Pancreas (tissue), 10 donors: ENCODE data around the gene CTDP1. TPM values are rescaled to one million over a fixed set of nuclear protein-coding genes. Genes with fewer than 3 reads are reported as not detected.
"Not testable (repeated sequence)": the region's sequence is repeated elsewhere in the genome, so short reads cannot be mapped to it uniquely, and the experiment has no call there.

ENCODE experiments used
- ATAC-seq, 4 donors: fragments of 200-7000 bp; cut with Tn5 transposase; one replicate each; pipeline versions ENCODE4 v1.8.0 to v1.9.1; 2020; ENCODE audit warnings: mild to moderate bottlenecking in 4 of 4, moderate library complexity in 4 of 4
- DNase-seq, 6 donors: peaks; one replicate each; pipeline ENCODE4 v3.0.0-alpha.2; 2020
- FAIRE-seq: peaks from 2 replicates; lab custom pipeline; 2012; peaks lifted over from hg19 to GRCh38; lab: Jason Lieb, UNC
- H3K27ac ChIP-seq, 4 donors: fragments of 200-600 bp; sonication (generic); 1 replicate in 3 of 4; 2 replicates in 1 of 4; pipeline versions ENCODE4 v1.5.0 to v1.8.0; 2020
- H3K27me3 ChIP-seq, 4 donors: fragments of 200-600 bp; one replicate each; pipeline ENCODE4 v1.8.0; 2021
- H3K36me3 ChIP-seq, 3 donors: fragments of 200-600 bp; sonication (generic) in 1 of 3; one replicate each; pipeline versions ENCODE4 v1.5.0 to v1.8.0; 2020 to 2021
- H3K4me1 ChIP-seq, 3 donors: fragments of 200-600 bp; one replicate each; pipeline ENCODE4 v1.8.0; 2021
- H3K4me3 ChIP-seq, 4 donors: fragments of 200-600 bp; sonication (generic) in 2 of 4; one replicate each; pipeline versions ENCODE4 v1.5.0 to v1.8.0; 2020 to 2021
- H3K9me3 ChIP-seq, 4 donors: fragments of 200-600 bp; one replicate each; pipeline ENCODE4 v1.8.0; 2021
- WGBS, 2 donors: extraction: QIAGEN DNeasy Blood & Tissue Kit; methylation state at CpG; one replicate each; pipeline ENCODE4 v1.1.7; 2013; 5-methylcytosine and 5-hydroxymethylcytosine counted together
- intact Hi-C, 3 donors: fragments of 100-400 bp; cut with DNase I; formaldehyde crosslinking; loops; one replicate each; pipeline versions ENCODE4 v1.11.1 to v1.14.2; 2022
- polyA plus RNA-seq, 2 donors: library from polyadenylated mRNA; stranded (reverse); fragments of 200-250 nt; gene quantifications; one replicate each; pipeline ENCODE4 v1.2.3, GENCODE V29; 2013
- total RNA-seq, 6 donors: library from RNA; stranded (reverse); fragmentation: NEBNext Ultra II Directional in 4 of 6; extraction: Animal tissue kit (Norgen Biotek cat#: 25700) in 4 of 6; gene quantifications; one replicate each; pipeline versions ENCODE4 v1.2.1 to v1.2.4, GENCODE V29; 2021 to 2023
- TF ChIP-seq, protein P1 (sequence below), 4 donors: fragments of 200-600 bp; sonication (generic) in 3 of 4; IDR thresholded peaks; one replicate each; pipeline versions ENCODE4 v1.5.0 to v1.8.0; 2021; ENCODE audit warnings: antibody characterized with exemption in 4 of 4
- donor health status: healthy with polysubstance abuse.
- donor health status: DM: no; HTN: no; CAD: no; lungs with moderate emphysema.
- donor health status: DM: no; HTN: no; CAD: no.
- donor health status: control.
- donor health status: control.
- donor health status: Bipolar disorder and iron deficiency.
- donor health status: DM: yes; HTN: yes; CAD: no.
- donor health status: DM: no; HTN: no; CAD: no.
- donor health status: DM: no; HTN: no; CAD: no.
- donor health status: DM: yes; HTN: yes; CAD: no.

CTDP1 gene
- total and polyA plus RNA-seq, 8 donors = 9.8 to 14.4 (median 10.5) TPM

DNA sequence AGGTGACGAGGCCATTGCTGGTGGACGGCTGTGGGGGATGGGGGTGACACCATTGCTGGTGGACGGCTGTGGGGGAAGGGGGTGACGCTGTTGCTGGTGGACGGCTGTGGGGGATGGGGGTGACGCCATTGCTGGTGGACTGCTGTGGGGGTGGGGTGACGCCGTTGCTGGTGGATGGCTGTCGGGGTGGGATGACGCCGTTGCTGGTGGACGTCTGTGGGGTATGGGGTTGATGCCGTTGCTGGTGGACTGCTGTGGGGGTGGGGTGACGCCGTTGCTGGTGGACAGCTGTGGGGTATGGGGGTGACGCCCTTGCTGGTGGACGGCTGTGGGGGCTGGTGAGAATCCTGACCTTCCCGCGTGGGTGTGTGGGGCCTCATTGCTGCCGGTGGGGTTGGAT lies 47.1 kb downstream of the CTDP1 start:
- intact Hi-C loops = no loop called here
- no peak for DNase-seq
- peaks cover 4 to 29% (median 8%) of the 10 kb centered on the region in 3 donors for H3K36me3 ChIP-seq
- TF ChIP-seq, protein P1, sequence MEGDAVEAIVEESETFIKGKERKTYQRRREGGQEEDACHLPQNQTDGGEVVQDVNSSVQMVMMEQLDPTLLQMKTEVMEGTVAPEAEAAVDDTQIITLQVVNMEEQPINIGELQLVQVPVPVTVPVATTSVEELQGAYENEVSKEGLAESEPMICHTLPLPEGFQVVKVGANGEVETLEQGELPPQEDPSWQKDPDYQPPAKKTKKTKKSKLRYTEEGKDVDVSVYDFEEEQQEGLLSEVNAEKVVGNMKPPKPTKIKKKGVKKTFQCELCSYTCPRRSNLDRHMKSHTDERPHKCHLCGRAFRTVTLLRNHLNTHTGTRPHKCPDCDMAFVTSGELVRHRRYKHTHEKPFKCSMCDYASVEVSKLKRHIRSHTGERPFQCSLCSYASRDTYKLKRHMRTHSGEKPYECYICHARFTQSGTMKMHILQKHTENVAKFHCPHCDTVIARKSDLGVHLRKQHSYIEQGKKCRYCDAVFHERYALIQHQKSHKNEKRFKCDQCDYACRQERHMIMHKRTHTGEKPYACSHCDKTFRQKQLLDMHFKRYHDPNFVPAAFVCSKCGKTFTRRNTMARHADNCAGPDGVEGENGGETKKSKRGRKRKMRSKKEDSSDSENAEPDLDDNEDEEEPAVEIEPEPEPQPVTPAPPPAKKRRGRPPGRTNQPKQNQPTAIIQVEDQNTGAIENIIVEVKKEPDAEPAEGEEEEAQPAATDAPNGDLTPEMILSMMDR (IDR thresholded peaks at IDR 0.05) = no peak
- H3K4me3 ChIP-seq = no peak overlapping the region
- H3K4me1 ChIP-seq = no peaks in the 10 kb centered on the region
- H3K9me3 ChIP-seq = no peaks in the 10 kb centered on the region
- H3K27me3 ChIP-seq = no peaks in the 10 kb centered on the region
- ATAC-seq = no peak
- no peak for FAIRE-seq
- H3K27ac ChIP-seq = no peak overlapping the region
- 95 to 97% methylated on average over 17 to 20 of the region's 20 CpGs for WGBS, 2 donors

DNA sequence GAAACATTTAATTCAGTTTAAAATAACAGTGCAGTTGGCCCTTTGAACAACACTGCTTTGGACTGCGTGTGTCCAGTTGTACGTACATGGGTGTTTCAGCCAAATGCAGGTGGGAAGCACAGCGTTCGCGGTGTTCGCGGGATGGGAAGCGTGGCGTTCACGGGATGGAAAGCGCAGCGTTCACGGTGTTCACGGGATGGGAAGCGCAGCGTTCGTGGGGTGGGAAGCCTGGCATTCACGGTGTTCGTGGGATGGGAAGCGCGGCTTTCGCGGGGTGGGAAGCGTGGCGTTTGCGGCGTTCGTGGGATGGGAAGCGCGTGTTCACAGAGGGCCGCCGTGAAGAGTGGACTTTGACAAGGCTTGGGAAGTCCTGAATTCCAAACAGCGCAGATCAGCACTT lies 47.6 kb downstream of the CTDP1 start:
- WGBS, 2 donors = 96 to 97% methylated on average over 33 of the region's 33 CpGs
- no peaks in the 10 kb centered on the region for H3K4me1 ChIP-seq
- ATAC-seq = no peak
- no peaks in the 10 kb centered on the region for H3K27me3 ChIP-seq
- no peak for DNase-seq
- FAIRE-seq = no peak
- H3K36me3 ChIP-seq = peaks cover 6 to 32% (median 8%) of the 10 kb centered on the region in 3 donors
- TF ChIP-seq, protein P1 (IDR thresholded peaks at IDR 0.05) = no peak
- H3K27ac ChIP-seq = no peak overlapping the region
- H3K4me3 ChIP-seq = no peak overlapping the region
- H3K9me3 ChIP-seq = no peaks in the 10 kb centered on the region
- intact Hi-C loops = no loop called here

DNA sequence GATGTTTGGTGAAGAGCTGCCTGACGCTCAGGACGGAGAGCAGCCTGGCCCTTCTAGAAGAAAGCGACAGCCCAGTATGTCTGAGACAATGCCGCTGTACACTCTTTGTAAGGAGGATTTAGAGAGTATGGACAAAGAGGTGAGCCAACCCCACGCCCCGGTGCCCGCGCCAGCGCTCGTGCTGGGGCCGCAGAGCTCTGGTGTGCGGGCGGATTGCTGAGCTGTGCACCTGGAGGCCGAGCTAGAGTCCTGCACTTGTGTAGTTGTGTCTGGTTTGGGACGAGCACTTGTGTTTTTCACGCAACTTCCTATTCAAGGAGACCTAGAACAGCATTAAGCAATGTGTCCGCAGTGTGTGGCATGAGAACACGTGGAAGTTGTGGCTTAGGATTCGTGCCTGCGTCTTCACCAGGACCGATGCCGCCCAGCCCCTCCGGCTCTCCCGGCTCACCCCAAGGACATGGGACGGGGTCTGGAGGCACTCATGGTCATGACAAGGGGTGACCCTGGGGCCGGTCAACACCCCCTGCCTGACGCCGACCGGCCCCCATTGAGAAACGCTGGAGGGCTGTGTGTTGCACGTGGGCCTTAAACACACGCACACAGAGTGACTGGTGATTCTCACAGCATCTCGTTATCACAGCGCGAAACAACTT lies 49.5 kb downstream of the CTDP1 start:
- no peak for DNase-seq
- no peak overlapping the region for H3K4me3 ChIP-seq
- FAIRE-seq = no peak
- H3K9me3 ChIP-seq = no peaks in the 10 kb centered on the region
- H3K27ac ChIP-seq = no peak overlapping the region
- TF ChIP-seq, protein P1 (IDR thresholded peaks at IDR 0.05) = no peak
- intact Hi-C loops = no loop called here
- WGBS, 2 donors = 98% methylated on average over 35 of the region's 35 CpGs
- H3K27me3 ChIP-seq = no peaks in the 10 kb centered on the region
- ATAC-seq = no peak
- H3K36me3 ChIP-seq = peaks cover 6 to 37% (median 8%) of the 10 kb centered on the region in 3 donors
- H3K4me1 ChIP-seq = no peaks in the 10 kb centered on the region

DNA sequence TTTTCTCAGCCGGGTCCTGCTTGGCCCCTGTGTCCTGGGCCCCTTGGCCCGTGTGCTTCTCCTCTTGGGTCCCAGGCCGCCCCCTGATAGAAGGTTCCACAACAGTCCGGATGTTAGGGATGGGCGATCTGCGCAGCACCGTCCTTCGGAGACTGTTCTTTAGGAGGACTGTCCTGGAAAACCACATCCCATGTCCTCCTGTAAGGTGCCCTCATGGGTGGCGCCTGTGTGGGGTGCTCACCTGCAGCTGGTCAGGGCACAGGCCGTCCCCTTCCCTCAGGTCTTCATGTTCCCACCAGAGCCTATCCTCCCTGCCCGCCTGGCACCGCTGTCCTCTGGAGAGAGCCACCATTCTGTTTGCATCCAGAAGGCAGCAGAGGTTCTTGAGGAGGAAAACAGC lies 50.0 kb downstream of the CTDP1 start:
- TF ChIP-seq, protein P1 (IDR thresholded peaks at IDR 0.05) = no peak
- 96 to 99% methylated on average over 12 of the region's 12 CpGs for WGBS, 2 donors
- ATAC-seq (no peak), DNase-seq (no peak), FAIRE-seq (no peak)
- Histone ChIP-seq H3K9me3 (no peaks in the 10 kb centered on the region), H3K4me3 (no peak overlapping the region), H3K36me3 (peaks cover 6 to 39% (median 8%) of the 10 kb centered on the region in 3 donors), H3K27me3 (no peaks in the 10 kb centered on the region), H3K27ac (no peak overlapping the region), H3K4me1 (no peaks in the 10 kb centered on the region)
- intact Hi-C loops = no loop called here

DNA sequence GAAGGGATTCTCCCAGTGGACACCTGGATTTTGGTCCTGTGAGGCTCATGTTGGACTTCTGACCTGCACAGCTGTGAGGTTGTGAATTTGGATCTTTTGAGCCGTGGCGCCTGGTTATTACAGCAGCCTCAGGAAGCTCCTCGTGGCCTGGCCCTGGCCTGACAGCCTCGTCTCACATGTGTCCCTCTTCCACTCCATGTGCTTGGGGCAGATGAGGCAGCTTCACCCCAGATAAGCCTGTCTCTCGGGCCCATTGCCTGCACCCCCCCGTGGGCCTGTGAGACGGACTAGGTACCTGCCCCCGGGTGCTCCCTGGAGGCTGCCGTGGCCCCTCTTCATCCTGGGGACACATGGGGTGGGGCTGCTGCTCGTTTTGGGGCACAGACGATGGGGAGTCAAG lies 51.2 kb downstream of the CTDP1 start:
- Histone ChIP-seq H3K9me3 (no peaks in the 10 kb centered on the region), H3K4me1 (no peaks in the 10 kb centered on the region), H3K27ac (no peak overlapping the region), H3K4me3 (no peak overlapping the region), H3K36me3 (peaks cover 6 to 44% (median 8%) of the 10 kb centered on the region in 3 donors), H3K27me3 (no peaks in the 10 kb centered on the region)
- intact Hi-C loops = no loop called here
- DNase-seq (no peak), ATAC-seq (no peak), FAIRE-seq (no peak)
- TF ChIP-seq, protein P1 (IDR thresholded peaks at IDR 0.05) = no peak
- WGBS, 2 donors = 95 to 99% methylated on average over 11 of the region's 11 CpGs

DNA sequence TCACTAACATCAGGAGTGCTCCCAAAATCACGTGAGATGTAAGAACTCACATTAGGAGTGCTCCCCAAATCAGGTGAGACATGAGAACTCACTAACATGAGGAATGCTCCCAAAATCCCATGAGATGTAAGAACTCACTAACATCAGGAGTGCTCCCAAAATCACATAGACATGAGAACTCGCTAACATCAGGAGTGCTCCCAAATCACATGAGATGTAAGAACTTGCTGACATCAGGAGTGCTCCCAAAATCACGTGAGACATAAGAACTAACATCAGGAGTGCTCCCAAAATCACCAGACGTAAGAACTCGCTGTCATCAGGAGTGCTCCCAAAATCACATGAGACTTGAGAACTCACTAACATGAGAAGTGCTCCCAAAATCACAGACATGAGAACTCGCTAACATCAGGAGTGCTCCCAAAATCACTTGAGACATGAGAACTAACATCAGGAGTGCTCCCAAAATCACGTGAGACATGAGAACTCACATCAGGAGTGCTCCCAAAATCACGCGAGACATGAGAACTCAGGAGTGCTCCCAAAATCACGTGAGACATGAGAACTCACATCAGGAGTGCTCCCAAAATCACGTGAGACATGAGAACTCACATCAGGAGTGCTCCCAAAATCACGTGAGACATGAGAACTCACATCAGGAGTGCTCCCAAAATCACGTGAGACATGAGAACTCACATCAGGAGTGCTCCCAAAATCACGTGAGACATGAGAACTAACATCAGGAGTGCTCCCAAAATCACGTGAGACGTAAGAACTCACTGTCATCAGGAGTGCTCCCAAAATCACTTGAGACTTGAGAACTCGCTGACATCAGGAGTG lies 52.5 kb downstream of the CTDP1 start:
- ATAC-seq, H3K27ac ChIP-seq, H3K27me3 ChIP-seq, H3K4me3 ChIP-seq, FAIRE-seq, DNase-seq, H3K4me1 ChIP-seq, intact Hi-C loops, H3K9me3 ChIP-seq: not testable (repeated sequence)
- H3K36me3 ChIP-seq = peaks cover 6 to 44% (median 8%) of the 10 kb centered on the region in 3 donors
- 98 to 99% methylated on average over 14 to 16 of the region's 17 CpGs for WGBS, 2 donors
